Stimulated activated CD8-positive, alpha-beta memory T cell treated with anti-CD3 and anti-CD28 coated beads, Interleukin-15, amount 100 ng/mL, for 24 hours (primary cell): ENCODE data around the gene PPP4R4.
"Not testable (repeated sequence)": the region's sequence is repeated elsewhere in the genome, so short reads cannot be mapped to it uniquely, and the experiment has no call there.

Experiments
- DNase-seq: peaks from one replicate; pipeline ENCODE4 v3.0.0-alpha.2; 2020; ENCODE audit warnings: low read depth

Gene PPP4R4

GRCh38 chr14:94180655-94181271 lies 6.6 kb downstream of the PPP4R4 start:
- no peak for DNase-seq

GRCh38 chr14:94181835-94182234 lies 7.7 kb downstream of the PPP4R4 start:
- DNase-seq = no peak

DNA sequence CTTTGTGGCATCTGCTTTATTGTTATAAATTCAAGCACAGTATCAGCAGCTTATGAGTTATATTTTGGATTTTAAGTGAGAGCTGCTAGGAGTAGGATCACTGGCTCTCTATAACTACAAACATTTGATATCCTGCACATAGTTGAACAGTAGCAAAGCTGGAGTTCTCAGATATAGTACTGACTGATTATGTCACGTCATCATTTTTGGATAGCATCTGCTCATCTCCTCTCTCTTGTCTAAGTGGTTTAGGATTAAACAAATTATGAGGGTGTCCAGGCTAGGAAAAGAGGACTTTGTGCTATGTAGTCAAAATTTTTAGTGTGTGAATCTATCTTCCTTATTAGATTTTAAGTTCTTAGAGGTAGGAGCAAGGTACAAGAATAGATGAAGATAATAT lies 18.4 kb downstream of the PPP4R4 start:
- DNase-seq = no peak

DNA sequence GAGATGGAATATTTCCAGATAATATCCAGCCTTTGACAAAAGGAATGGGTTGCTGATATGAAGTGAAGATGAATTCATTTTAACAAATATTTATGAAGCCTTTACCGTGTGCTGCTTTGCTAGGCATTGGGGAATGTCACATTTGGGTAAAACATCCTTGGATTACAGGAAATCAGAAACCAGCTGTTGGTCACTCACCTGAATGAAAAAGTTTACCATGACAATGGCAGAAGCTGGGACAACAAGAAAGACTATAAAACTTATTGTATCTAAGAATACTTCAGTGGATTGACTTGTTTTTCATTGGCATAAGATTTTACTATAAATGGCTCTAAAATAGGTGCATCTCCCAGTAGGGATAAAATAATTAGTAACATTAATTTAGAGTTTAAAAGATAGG lies 19.7 kb downstream of the PPP4R4 start:
- no peak for DNase-seq

- no peak for DNase-seq
Observed at GRCh38 chr14:94196057-94196456, 21.9 kb downstream of the PPP4R4 start.

DNA sequence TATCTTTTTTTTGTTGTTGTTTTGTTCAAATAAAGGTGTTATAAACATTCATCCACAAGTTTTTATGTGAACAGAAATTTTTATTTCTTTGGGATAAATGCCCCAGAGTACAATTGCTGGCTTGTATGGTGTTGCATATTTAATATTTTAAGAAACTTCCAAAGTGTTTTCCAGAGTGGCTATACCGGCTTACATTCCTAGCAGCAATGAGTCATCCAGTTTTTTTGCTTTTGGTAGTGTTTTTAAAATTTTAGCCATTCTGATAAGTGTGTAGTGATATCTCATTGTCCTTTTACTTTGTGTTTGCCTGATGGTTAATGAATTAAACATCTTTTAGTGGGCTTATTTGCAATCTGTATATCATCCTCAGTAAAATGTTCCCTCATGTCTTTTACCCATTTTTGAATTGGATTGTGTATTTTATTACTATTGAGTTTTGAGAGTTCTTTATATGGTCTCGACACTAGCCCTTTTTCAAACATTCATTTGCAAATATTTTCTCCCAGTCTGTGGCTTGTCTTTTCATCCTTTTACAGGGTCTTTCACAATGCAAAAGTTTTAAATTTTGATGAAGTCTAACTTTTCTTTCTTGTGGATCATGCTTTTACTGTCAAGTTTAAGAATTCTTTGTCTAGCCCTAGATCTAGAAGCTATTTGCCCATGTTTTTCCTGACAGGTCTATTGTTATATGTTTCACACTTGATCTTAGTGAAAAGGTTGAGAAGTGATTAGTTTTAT lies 29.5 kb downstream of the PPP4R4 start:
- no peak for DNase-seq

DNA sequence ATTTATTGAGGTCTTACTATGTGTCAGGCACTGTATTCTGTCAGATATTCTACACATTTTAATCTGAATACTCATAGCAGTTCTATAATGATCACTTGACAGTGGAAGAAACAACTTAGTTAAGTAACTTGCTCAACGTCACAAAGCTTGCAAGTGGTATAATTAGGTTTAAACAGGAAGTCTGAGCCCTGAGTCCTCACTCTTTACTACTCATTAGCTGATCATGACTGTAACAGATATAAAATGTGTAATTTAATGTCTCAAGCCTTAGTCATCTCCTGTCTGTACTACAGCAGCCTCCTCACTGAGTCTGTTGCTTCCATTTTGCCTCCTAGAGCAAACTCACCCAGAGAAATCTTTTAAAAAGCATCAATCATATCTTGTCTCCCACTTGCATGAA lies 38.9 kb downstream of the PPP4R4 start:
- DNase-seq = no peak

GRCh38 chr14:94213741-94214140 lies 39.6 kb downstream of the PPP4R4 start:
- no peak for DNase-seq

GRCh38 chr14:94217116-94217515 lies 43.0 kb downstream of the PPP4R4 start:
- DNase-seq = no peak

DNA sequence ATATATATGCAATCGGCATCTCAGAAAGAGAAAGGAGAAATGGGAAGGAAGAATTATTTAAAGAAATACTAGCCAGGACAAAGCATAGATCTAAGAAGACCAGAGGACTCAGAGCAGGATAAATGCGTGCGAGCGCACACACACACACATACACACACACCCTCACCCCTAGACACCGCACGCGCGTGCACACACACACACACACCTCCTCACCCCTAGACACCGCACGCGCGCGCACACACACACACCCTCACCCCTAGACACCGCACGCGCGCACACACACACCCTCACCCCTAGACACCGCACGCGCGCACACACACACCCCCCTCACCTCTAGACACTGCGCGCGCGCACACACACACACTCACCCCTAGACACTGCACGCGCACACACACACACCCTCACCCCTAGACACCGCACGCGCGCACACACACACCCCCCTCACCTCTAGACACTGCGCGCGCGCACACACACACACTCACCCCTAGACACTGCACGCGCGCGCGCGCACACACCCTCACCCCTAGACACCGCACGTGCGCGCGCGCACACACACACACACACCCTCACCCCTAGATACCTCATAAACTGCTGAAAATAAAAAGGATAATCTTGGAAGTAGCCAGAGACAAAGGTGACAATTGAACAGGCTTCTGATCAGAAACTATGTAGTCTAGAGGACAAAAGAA lies 44.2 kb downstream of the PPP4R4 start:
- not testable (repeated sequence) for DNase-seq

DNA sequence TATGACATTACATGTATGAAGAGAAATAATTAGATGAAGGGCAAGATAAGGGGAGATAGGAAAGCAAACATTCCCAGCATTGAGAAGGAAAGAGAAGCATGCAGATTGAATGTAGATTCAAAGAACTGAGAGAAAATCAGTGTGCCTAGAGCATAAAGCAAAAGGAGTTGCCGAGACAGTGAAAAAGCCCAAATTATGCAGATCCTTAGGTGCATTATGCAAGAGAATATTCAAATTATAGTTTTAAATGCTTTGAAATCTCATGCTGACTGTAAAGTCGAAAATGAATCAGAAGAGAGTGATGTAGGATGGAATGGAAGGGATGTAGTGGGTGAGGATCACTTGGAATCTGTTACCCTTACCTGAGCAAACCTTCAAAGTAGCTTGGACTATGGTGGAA lies 49.9 kb downstream of the PPP4R4 start:
- no peak for DNase-seq

- no peak for DNase-seq
Observed at GRCh38 chr14:94225460-94226378, 51.6 kb downstream of the PPP4R4 start.

- DNase-seq = no peak
Observed at GRCh38 chr14:94227029-94227428, 52.9 kb downstream of the PPP4R4 start.

GRCh38 chr14:94237046-94237445 lies 62.9 kb downstream of the PPP4R4 start:
- no peak for DNase-seq

DNA sequence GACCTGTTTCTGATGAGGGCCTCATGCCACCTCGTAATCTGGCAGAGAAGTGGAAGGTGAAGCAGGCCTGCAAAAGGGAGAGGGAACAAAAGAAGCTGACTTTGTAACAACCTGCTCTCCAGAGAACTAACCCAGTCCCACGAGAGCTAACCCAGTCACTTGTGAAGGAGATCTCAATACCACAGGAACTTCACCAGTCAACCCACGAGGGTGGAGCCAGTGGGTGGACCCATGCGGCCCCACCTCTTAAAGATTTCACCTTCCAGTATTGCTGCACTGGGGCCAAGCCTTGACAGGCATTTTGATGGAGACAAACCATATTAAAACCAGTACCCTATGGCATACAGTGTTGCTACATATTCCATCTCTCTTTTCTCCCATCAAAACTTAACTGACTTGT lies 63.9 kb downstream of the PPP4R4 start:
- no peak for DNase-seq

DNA sequence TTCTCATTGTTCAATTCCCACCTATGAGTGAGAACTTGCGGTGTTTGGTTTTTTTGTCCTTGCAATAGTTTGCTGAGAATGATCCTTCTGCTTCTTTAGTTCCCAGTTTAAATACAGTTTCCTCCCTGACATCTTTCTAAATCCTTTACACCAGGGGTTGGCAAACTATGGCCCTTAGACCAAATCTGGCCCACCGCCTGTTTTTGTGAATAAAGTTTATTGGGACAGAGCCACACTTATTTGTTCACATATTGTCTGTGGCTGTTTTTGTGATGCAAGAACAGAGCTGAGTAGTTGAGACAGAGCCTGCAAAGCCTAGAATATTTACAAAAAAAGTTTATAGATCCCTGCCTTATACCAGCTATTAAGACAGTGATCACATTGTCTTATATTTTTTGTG lies 65.3 kb downstream of the PPP4R4 start:
- DNase-seq = no peak

- no peak for DNase-seq
Observed at GRCh38 chr14:94244182-94244581, 70.1 kb downstream of the PPP4R4 start.

GRCh38 chr14:94264195-94264594 lies 90.1 kb downstream of the PPP4R4 start:
- not testable (repeated sequence) for DNase-seq

DNA sequence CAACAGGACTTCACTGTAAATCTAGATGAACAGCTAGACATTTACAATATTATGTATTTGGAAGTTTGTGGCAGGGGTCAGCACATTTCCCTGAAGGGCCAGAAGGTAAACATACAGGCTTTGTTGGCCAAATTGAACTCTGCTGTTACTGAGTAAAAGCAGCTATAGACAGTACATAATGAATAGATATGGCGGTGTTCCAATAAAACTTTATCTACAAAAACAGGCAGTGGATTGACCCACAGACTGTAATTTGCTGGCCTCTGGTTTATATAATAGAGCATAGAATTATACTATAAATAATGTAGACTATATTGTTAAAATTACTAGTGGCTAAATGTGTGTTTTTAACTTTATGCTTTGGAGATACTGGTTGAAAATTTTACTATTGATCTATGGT lies 93.2 kb downstream of the PPP4R4 start:
- DNase-seq = no peak

DNA sequence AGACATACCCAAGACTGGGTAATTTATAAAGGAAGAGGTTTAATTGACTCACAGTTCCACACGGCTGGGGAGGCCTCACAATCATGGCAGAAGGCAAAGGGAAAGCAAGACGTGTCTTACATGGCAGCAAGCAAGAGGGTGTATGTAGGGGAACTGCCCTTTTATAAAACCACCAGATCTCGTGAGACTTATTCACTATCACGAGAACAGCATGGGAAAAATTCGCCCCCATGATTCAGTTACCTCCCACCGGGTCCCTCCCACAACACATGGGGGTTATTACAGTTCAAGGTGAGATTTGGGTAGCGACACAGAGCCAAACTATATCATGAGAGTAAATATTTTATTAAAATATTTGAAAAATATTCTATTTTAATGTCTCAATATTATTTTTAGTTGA lies 94.5 kb downstream of the PPP4R4 start:
- DNase-seq = not testable (repeated sequence)

DNA sequence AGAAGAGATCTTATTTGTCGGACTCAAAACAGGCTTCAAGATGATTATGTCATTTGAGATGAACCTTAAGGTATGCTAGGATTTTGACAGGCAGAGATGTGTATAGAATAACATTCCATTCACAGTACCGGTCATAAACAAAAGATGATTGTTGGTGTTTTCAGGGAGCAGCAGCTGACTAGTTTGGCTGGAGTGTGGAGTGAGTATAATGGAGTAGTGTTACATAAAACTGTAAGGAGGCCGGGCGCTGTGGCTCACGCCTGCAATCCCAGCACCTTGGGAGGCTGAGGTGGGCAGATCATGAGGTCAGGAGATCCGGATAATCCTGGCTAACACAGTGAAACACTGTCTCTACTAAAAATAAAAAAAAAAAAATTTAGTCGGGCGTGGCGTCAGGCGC lies 95.0 kb downstream of the PPP4R4 start:
- DNase-seq = no peak

DNA sequence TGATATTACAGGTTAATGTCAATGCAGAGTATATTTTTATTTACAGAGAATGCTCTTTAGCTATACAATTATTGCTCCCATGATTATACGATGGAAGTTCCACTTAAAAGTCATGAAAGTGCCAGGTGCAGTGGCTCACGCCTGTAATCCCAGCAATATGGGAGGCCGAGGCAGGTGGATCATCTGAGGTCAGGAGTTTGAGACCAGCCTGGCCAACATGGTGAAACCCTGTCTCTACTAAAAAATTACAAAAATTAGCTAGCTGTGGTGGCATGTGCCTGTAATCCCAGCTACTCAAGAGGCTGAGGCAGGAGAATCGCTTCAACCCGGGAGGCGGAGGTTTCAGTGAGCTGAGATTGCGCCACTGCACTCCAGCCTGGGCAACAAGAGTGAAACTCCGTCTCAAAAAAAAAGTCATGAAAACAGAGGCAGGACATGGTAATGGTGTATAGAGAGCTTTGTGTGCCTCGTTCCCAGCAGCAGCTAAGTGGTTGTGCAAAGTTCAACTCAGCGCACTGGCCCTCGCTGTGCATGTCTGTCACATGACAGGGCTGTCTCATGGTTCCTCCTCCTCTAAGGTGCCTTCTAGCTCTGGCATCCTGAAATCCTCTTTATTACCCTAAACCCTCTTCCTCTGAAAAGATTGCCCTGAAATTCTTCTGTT lies 102.9 kb downstream of the PPP4R4 start:
- DNase-seq = not testable (repeated sequence)
